Measurements from ENCODE around the gene IBA57. TPM values are rescaled to one million over a fixed set of nuclear protein-coding genes. Genes with fewer than 3 reads are reported as not detected.

IBA57 gene
- total and polyA plus RNA-seq, 4 donors, result 2.8 to 21.4 (median 6.9) TPM

DNA sequence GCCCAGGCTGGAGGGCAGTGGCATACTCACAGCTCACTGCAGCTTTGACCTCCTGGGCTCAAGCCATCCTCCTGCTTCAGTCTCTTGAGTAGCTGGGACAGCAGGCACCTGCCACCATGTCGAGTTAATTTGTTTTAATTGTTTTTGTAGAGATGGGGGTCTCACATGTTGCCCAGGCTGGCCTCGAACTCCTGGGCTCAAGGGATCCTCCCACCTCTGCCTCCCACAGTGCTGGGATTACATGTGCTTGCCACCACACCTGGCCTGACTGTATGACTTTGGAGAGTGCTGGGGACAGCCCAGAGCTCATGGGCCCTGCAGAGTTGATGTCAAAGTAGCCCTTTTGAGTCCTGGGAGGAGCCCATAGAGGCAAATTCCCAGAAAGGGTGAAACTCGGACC, 44.1 kb downstream of the IBA57 start:
- WGBS, 2 donors, result 83 to 89% methylated on average over 3 of the region's 3 CpGs
- no peak overlapping the region for H3K4me3 ChIP-seq
- H3K9me3 ChIP-seq (ENCODE audit: control insufficient read depth in 4 of 4, insufficient read depth in 3 of 4, low read length in 3 of 4), result peaks cover 0 to 4% (median 0%) of the 10 kb centered on the region in 4 donors
- H3K27ac ChIP-seq (ENCODE audit: low read depth in 1 of 2, low read length in 1 of 2), result peak overlapping the region in 1 of 2 donors; percentile 97
- H3K36me3 ChIP-seq (ENCODE audit: control insufficient read depth in 4 of 4, insufficient read depth in 4 of 4, low read length in 4 of 4), result no peaks in the 10 kb centered on the region
- TF ChIP-seq, protein P1, sequence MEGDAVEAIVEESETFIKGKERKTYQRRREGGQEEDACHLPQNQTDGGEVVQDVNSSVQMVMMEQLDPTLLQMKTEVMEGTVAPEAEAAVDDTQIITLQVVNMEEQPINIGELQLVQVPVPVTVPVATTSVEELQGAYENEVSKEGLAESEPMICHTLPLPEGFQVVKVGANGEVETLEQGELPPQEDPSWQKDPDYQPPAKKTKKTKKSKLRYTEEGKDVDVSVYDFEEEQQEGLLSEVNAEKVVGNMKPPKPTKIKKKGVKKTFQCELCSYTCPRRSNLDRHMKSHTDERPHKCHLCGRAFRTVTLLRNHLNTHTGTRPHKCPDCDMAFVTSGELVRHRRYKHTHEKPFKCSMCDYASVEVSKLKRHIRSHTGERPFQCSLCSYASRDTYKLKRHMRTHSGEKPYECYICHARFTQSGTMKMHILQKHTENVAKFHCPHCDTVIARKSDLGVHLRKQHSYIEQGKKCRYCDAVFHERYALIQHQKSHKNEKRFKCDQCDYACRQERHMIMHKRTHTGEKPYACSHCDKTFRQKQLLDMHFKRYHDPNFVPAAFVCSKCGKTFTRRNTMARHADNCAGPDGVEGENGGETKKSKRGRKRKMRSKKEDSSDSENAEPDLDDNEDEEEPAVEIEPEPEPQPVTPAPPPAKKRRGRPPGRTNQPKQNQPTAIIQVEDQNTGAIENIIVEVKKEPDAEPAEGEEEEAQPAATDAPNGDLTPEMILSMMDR (IDR thresholded peaks at IDR 0.05; ENCODE audit: control extremely low read depth, extremely low read depth), result no peak
- no peaks in the 10 kb centered on the region for H3K27me3 ChIP-seq (ENCODE audit: control insufficient read depth in 3 of 3, insufficient read depth in 3 of 3, low read length in 2 of 3)
- peaks cover 0 to 21% (median 9%) of the 10 kb centered on the region in 5 donors for H3K4me1 ChIP-seq (ENCODE audit: control insufficient read depth in 5 of 5, insufficient read depth in 5 of 5, low read length in 5 of 5)
- ATAC-seq (ENCODE audit: insufficient read depth, low FRiP score) (no peak), DNase-seq (no peak)
- H3K9ac ChIP-seq (ENCODE audit: insufficient read depth in 1 of 2, low read length in 2 of 2), result no peak overlapping the region

- H3K27ac ChIP-seq (ENCODE audit: low read depth in 1 of 2, low read length in 1 of 2), result peak overlapping the region in 1 of 2 donors; percentile 97
- H3K4me1 ChIP-seq (ENCODE audit: control insufficient read depth in 5 of 5, insufficient read depth in 5 of 5, low read length in 5 of 5), result peaks cover 0 to 21% (median 9%) of the 10 kb centered on the region in 5 donors
- H3K4me3 ChIP-seq, result no peak overlapping the region
- no peaks in the 10 kb centered on the region for H3K27me3 ChIP-seq (ENCODE audit: control insufficient read depth in 3 of 3, insufficient read depth in 3 of 3, low read length in 2 of 3)
- WGBS, 2 donors, result 85 to 88% methylated on average over 10 to 11 of the region's 11 CpGs
- TF ChIP-seq, protein P1 (IDR thresholded peaks at IDR 0.05; ENCODE audit: control extremely low read depth, extremely low read depth), result no peak
- DNase-seq (no peak), ATAC-seq (ENCODE audit: insufficient read depth, low FRiP score) (no peak)
- no peak overlapping the region for H3K9ac ChIP-seq (ENCODE audit: insufficient read depth in 1 of 2, low read length in 2 of 2)
- H3K36me3 ChIP-seq (ENCODE audit: control insufficient read depth in 4 of 4, insufficient read depth in 4 of 4, low read length in 4 of 4), result no peaks in the 10 kb centered on the region
- H3K9me3 ChIP-seq (ENCODE audit: control insufficient read depth in 4 of 4, insufficient read depth in 3 of 4, low read length in 3 of 4), result peaks cover 0 to 4% (median 0%) of the 10 kb centered on the region in 4 donors
Observed at GRCh38 chr1:228210076-228210651, 44.6 kb downstream of the IBA57 start.

DNA sequence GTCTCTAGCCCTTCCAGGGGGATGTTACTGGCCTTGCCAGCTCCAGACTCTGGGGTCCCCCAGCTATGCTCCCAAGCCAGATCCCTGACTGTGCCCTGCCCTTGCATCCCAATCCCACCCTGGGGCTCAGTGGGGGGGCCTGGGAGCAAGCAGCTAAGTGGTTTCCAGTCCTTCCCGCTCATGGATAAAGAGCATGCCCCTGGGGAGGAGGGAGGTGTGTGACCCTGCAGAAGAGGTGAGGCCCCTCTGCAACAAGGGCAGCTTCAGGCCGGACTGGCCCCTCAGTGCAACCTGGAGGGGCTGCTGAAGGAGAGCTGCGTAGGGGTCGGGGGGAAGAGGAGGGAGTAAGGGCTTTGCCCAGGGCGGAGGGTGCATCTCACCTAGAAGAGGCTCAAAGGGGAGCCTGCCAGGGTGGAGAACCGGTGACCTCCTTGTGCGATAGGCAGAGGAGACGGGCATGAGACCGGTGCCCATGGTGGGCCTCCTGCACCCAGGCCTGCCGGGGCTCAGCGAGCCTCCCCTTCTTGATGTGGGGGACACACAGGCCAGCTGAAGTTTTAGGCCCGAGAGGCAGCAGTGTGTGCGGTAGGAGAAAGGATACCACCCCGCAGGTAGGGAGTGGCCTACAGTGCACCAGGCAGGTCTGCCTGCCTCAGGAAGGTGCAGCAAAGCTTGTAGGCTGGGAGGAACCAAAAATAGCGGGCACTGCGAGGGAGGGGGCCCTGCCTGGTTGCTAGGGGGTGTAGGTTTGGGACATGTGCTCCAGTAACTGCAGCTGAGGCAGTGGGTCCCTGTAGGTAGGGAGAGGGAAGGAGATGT, 45.3 kb downstream of the IBA57 start:
- WGBS, 2 donors, result 91 to 96% methylated on average over 16 of the region's 16 CpGs
- peaks cover 0 to 4% (median 0%) of the 10 kb centered on the region in 4 donors for H3K36me3 ChIP-seq (ENCODE audit: control insufficient read depth in 4 of 4, insufficient read depth in 4 of 4, low read length in 4 of 4)
- H3K9ac ChIP-seq (ENCODE audit: insufficient read depth in 1 of 2, low read length in 2 of 2), result no peak overlapping the region
- no peak for ATAC-seq (ENCODE audit: insufficient read depth, low FRiP score)
- DNase-seq, result no peak
- peak overlapping the region in 1 of 2 donors; percentile 80 for H3K27ac ChIP-seq (ENCODE audit: low read depth in 1 of 2, low read length in 1 of 2)
- peaks cover 0 to 18% (median 9%) of the 10 kb centered on the region in 5 donors for H3K4me1 ChIP-seq (ENCODE audit: control insufficient read depth in 5 of 5, insufficient read depth in 5 of 5, low read length in 5 of 5)
- H3K9me3 ChIP-seq (ENCODE audit: control insufficient read depth in 4 of 4, insufficient read depth in 3 of 4, low read length in 3 of 4), result peaks cover 0 to 4% (median 0%) of the 10 kb centered on the region in 4 donors
- TF ChIP-seq, protein P1 (IDR thresholded peaks at IDR 0.05; ENCODE audit: control extremely low read depth, extremely low read depth), result no peak
- H3K4me3 ChIP-seq, result no peak overlapping the region
- no peaks in the 10 kb centered on the region for H3K27me3 ChIP-seq (ENCODE audit: control insufficient read depth in 3 of 3, insufficient read depth in 3 of 3, low read length in 2 of 3)

All from lung (tissue), 12 donors.